HG03457 (cell line): ENCODE data around the gene WLS.

Experiments
- ATAC-seq: cut with Tn5 transposase; IDR thresholded peaks from one replicate; pipeline ENCODE4 v1.9.1; 2021; ENCODE audit warnings: moderate number of reproducible peaks; ENCODE audit not compliant: unreplicated experiment

The WLS gene

DNA sequence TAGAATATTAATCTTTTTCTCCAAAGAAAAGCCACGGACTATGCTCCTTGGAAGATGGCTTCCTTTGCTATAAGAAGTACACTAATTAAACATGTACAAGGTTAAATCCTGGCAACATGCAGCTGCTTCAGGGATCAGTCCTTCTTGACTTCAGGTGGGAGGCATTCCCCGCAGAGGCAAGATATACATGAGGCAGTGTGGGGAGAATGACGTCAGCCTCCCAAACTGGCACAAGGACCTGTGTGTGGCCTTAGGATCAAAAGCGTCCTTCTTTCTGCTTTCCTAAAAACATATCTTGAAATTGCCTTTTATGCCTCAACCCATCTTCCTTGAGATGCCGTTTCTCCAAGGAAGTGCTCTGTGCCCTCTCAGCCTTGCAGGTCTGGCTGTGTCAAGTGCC is 90.3 kb downstream of the WLS start:
- ATAC-seq = no peak

GRCh38 chr1:68141071-68142021 is 91.0 kb downstream of the WLS start:
- no peak for ATAC-seq

GRCh38 chr1:68140536-68140935 is 91.8 kb downstream of the WLS start:
- no peak for ATAC-seq

DNA sequence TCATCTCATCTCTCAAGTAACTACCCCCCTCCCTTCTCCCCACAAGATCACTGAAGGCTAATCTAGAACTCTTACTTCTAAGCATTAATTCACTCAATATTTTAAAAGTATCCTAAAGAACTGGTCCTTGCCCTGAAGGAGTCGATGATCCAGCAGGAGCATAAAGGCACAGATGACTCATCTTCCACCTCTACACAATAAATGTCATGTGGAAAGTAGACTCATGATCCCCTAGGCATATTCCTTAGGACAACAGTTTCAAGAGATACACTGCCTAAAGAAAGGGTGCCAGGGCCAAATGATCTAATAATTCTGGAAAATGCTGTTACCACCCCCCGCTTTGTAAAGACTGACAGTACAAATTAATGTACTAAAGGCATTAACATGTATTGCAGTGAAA is 96.1 kb downstream of the WLS start:
- no peak for ATAC-seq

GRCh38 chr1:68132426-68133130 is 99.7 kb downstream of the WLS start:
- no peak for ATAC-seq

GRCh38 chr1:68131261-68131660 is 101.1 kb downstream of the WLS start:
- no peak for ATAC-seq

- ATAC-seq = no peak
Observed at GRCh38 chr1:68129536-68130250, 102.6 kb downstream of the WLS start.

GRCh38 chr1:68128820-68129219 is 103.5 kb downstream of the WLS start:
- ATAC-seq = no peak

GRCh38 chr1:68128157-68128556 is 104.2 kb downstream of the WLS start:
- no peak for ATAC-seq

DNA sequence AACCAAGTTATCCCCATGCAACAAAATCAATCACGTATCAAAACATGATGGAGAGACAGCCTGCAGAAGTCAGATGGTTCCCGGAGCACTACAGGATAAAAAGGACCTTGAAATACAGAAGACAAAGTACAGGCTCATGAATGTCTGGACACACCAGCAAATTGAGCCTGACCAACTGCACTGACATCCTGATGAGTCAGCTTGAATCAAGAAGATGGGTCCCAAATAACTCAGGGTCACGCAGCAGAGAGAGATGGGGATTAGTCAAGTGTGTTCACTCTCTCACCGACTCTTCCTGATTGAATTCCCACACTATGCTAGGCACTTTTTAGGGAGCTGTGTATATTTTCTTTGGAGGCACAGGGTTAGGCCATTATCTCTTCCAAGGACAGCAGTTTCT is 110.8 kb downstream of the WLS start:
- no peak for ATAC-seq

GRCh38 chr1:68120136-68120791 is 112.1 kb downstream of the WLS start:
- ATAC-seq = peak; percentile 74

- ATAC-seq = no peak
Observed at GRCh38 chr1:68119445-68119844, 112.9 kb downstream of the WLS start.

DNA sequence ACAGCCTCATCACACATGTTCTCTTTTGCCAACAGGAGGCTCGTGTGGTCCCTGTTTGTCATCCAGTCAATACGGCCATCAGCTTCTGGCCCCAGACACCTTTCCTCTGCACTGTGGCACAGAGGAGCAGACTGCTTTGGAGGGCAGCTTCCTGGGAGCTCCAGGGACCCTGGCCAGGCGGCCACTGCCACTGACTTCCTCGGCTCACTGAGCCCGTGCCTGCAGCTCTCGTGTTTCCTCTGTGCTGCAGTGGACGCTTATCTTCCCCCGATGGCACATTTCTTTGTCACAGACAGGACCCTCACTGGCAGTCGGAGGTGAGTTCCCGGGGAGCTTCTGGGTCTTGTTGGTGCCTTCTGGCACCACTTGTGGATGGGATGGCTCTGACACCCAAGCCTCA is 114.9 kb downstream of the WLS start:
- no peak for ATAC-seq

DNA sequence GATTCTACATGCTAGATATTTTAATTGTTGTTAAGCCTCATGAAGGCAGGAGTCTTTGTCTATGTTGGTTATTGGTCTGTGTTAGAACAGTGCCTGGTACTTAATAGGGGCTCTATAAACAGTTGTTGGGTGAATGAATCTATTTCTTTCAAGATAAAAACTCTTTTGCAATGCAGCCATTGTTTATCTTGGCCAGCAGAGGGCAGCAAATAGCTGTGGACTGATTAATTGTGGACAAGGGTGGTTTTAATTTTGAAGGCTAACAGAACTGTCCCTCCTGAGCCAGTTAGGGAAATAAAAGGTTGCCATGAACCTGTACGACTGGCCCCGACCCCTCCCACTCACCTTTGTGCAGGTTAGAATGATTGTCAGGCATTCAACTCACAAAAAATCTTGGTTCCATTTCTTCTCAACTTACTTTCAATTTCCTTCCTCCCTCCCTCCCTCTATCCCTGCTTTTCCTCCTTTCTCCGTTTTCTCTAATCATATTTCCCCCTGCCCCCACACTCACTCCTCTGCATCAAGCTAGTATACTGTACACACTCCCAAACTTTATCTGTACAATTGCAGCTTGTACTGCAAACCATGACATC is 115.6 kb downstream of the WLS start:
- no peak for ATAC-seq

DNA sequence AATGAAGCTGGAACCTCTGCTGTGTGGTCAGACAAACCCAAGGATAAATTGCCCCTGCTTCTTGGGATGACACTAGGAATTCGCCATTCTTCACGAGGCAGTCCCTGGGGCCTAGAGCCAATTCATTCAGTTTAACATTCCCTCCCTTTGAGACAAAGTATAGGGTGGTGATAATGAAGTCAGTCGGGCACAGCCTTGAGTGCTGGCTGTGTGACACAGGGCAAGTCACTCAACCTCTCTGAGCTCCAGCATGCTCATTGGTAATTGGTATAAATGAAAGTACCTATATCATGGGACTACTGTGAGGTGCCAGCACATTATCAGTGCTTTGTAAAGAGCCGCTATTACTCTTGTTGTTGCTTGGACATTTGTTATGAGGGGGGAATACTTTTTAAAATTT is 117.0 kb downstream of the WLS start:
- no peak for ATAC-seq

- no peak for ATAC-seq
Observed at GRCh38 chr1:68113966-68114365, 118.4 kb downstream of the WLS start.

- no peak for ATAC-seq
Observed at GRCh38 chr1:68112835-68113243, 119.5 kb downstream of the WLS start.

DNA sequence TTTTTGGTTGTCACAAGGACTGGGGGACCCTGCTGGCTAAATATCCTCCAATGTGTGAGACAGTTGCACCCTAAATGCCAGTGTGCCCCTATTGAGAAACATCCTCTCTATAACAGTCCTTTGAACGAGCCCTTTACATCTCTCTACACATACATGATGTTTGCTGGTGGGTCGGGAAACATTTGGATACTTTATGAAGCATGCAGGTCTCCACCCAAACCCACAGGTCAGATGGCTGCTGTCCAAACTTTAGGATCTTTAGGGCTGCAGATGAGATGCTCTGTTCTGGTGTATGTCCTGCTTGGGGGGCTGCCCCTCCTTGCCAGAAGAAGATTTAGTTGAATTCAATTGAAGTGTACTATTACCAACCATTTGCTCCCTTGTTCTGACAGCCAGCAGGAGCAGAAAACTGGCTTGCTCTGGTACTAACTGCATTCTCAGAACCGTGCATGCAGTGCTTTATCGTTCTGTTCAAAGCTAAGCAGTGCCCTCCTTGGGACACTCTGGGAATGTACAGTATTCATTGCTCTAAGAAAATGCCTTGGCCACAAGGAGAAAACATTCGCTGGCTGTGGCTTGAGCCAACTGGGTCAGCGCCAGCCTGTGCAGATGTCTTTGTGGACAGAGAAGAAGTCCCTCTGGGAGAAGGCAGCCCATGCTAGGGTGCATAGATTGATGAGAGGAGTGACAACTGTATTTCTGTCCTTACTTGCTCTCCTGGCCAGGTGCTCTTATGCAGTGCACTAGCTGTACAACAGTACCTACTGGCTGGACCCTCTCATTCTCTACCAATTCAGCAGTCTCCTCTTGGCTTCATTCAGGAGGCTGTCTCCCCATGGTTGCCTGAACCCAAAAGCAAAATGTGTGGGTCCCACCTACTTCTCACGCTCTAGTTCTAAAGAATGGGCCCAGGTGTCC is 120.5 kb downstream of the WLS start:
- no peak for ATAC-seq

DNA sequence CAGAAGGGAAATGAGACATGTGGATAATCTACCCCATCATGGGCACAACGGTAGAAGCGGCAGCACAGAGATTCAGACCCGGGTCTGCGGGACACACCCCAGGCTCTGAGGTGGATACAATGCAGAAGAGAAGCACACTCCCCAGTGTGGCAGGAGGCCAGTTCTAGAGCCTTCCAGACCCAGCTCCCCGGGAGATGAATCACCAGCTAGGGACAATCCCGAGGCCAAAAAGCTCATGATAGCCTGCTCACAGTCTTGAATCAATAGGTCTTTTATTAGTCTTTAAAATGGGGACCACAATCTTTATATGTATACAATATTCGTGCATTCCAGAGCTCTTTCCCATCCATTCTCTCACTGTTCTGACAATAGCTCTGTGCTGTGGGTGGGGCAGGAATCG is 124.6 kb downstream of the WLS start:
- ATAC-seq = no peak
